Mesendoderm (in vitro differentiated cells): ENCODE data around the gene GJB6. TPM values are rescaled to one million over a fixed set of nuclear protein-coding genes. Genes with fewer than 3 reads are reported as not detected.
"Not testable (repeated sequence)": the region's sequence is repeated elsewhere in the genome, so short reads cannot be mapped to it uniquely, and the experiment has no call there.

Experiments used
- DNase-seq: peaks from one replicate; pipeline ENCODE4 v3.0.0; 2013
- H2AK5ac ChIP-seq: 2 replicates; pipeline ENCODE4 v1.6.1; 2013; ENCODE audit warnings: low read length, inconsistent platforms
- H2BK120ac ChIP-seq: 2 replicates; pipeline ENCODE4 v1.6.1; 2013; ENCODE audit warnings: low read depth, mild to moderate bottlenecking, low read length, moderate library complexity, mixed read lengths
- H2BK15ac ChIP-seq: replicated peaks from 2 replicates; pipeline ENCODE4 v1.6.1; 2013; ENCODE audit warnings: low read depth, mild to moderate bottlenecking, moderate library complexity
- H2BK5ac ChIP-seq: 2 replicates; pipeline ENCODE4 v1.6.1; 2013; ENCODE audit warnings: low read length, inconsistent platforms
- H3K18ac ChIP-seq: 2 replicates; pipeline ENCODE4 v1.6.1; 2013; ENCODE audit warnings: mild to moderate bottlenecking, low read length, mixed read lengths
- H3K23ac ChIP-seq: one replicate; pipeline ENCODE4 v1.6.1; 2013; ENCODE audit warnings: low read length
- H3K27ac ChIP-seq: 2 replicates; pipeline ENCODE4 v1.5.1; 2013; ENCODE audit warnings: low read depth, mild to moderate bottlenecking, inconsistent platforms, low read length, moderate library complexity
- H3K27me3 ChIP-seq: 2 replicates; pipeline ENCODE4 v1.6.1; 2013; ENCODE audit warnings: low read length, control low read depth, mild to moderate bottlenecking, inconsistent platforms; ENCODE audit not compliant: insufficient read depth, poor library complexity
- H3K36me3 ChIP-seq: 2 replicates; pipeline ENCODE4 v1.6.1; 2013; ENCODE audit warnings: low read length, inconsistent platforms; ENCODE audit not compliant: control insufficient read depth, insufficient read depth
- H3K4ac ChIP-seq: one replicate; pipeline ENCODE4 v1.6.1; 2013; ENCODE audit warnings: low read depth, mild to moderate bottlenecking, low read length, moderate library complexity
- H3K4me1 ChIP-seq: 2 replicates; pipeline ENCODE4 v1.6.1; 2013; ENCODE audit warnings: low read depth, low read length, inconsistent platforms; ENCODE audit not compliant: control insufficient read depth
- H3K4me2 ChIP-seq: 2 replicates; pipeline ENCODE4 v1.6.1; 2013; ENCODE audit warnings: low read length
- H3K4me3 ChIP-seq: 2 replicates; pipeline ENCODE4 v1.5.1; 2013; ENCODE audit warnings: mild to moderate bottlenecking, low read length
- H3K56ac ChIP-seq: one replicate; pipeline ENCODE4 v1.6.1; 2013; ENCODE audit warnings: low read length
- H3K79me1 ChIP-seq: 2 replicates; pipeline ENCODE4 v1.6.1; 2013; ENCODE audit warnings: low read length, inconsistent platforms
- H3K79me2 ChIP-seq: 2 replicates; pipeline ENCODE4 v1.6.1; 2013; ENCODE audit warnings: mild to moderate bottlenecking, low read length; ENCODE audit not compliant: control insufficient read depth, insufficient read depth
- H3K9ac ChIP-seq: 2 replicates; pipeline ENCODE4 v1.6.1; 2013; ENCODE audit warnings: low read length, inconsistent platforms
- H4K5ac ChIP-seq: one replicate; pipeline ENCODE4 v1.6.1; 2013; ENCODE audit warnings: low read length
- H4K8ac ChIP-seq: one replicate; pipeline ENCODE4 v1.6.1; 2013; ENCODE audit warnings: low read depth, mild to moderate bottlenecking, control low read depth, low read length, moderate library complexity
- WGBS: extraction: QIAGEN DNeasy Blood & Tissue Kit; methylation state at CpG from one replicate; pipeline ENCODE4 v1.1.7; 2013; ENCODE audit warnings: low lambda C conversion rate, missing lambda C conversion rate; ENCODE audit not compliant: insufficient coverage; ENCODE audit errors: extremely low coverage; 5-methylcytosine and 5-hydroxymethylcytosine counted together
- polyA plus RNA-seq, 2 experiments: library from polyadenylated mRNA; stranded (reverse); fragments of 200-250 nt; gene quantifications; one replicate each; pipeline ENCODE4 v1.2.3, GENCODE V29; 2013

Gene GJB6
- 0.07 TPM for polyA plus RNA-seq (2013, experiment 1 of 2)
- polyA plus RNA-seq (2013, experiment 2 of 2) = 0.08 TPM

DNA sequence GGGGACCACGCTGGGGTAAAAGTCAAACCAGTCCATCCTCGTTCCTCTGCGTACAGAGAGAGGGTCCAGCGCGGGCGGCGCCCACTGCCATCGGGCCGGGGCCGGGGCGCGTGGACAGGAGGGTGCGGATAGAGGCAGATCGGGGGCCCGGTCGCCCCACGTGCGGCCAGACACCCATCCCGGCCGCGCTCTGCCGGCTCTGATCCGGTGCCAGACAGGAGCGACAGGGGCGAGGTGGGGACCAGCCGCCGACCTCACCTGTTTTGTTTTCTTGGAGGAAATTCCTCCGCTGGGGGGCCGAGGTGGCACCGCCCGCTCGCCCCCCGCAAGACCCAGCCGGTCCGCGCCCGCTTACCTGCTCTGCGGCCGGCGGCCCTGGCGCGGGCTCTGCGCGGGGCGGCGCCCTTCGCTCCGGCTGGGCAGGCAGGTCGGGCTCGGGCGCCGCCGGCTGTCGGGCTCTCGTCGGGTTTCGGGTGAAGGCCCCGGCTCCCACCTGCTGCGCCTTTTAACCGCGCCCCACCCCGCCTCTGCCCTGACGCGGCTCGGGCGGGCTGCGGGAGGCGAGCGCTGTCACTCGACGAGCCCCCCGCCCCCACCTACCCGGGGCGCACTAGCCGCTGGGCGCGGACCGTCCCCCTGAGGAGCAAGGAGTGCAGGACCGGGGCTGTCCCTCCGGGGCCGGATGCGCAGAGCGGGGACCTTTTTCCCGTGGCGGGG, at the start of gene GJB6:
Gene GJB6, minus strand, starts transcription at position 481 of the 717 bp plus-strand sequence. CDS start 8,839 bp downstream, outside the sequence.
- no peaks in the 10 kb centered on the region for H3K79me1 ChIP-seq
- H2BK5ac ChIP-seq = no peak within 1 kb of the TSS
- H3K56ac ChIP-seq = no peak within 1 kb of the TSS
- no peak within 1 kb of the TSS for H2AK5ac ChIP-seq
- no peak within 1 kb of the TSS for H4K5ac ChIP-seq
- H3K9ac ChIP-seq = no peak within 1 kb of the TSS
- H3K4me1 ChIP-seq = peaks cover 3% of the 10 kb centered on the region
- H4K8ac ChIP-seq = no peak within 1 kb of the TSS
- DNase-seq = peak; percentile 32
- no CpG with 5 or more reads among the region's 85 CpGs for WGBS
- H3K79me2 ChIP-seq = no peaks in the 10 kb centered on the region
- no peak within 1 kb of the TSS for H3K4me3 ChIP-seq
- no peak within 1 kb of the TSS for H3K23ac ChIP-seq
- peaks cover 33% of the 10 kb centered on the region for H3K27me3 ChIP-seq
- H3K18ac ChIP-seq = no peak within 1 kb of the TSS
- H3K4me2 ChIP-seq = peak within 1 kb of the TSS; percentile 43
- H3K27ac ChIP-seq = no peak within 1 kb of the TSS
- H3K4ac ChIP-seq = no peak within 1 kb of the TSS
- no peaks in the 10 kb centered on the region for H3K36me3 ChIP-seq
- H2BK120ac ChIP-seq = no peak within 1 kb of the TSS
- H2BK15ac ChIP-seq = no peak within 1 kb of the TSS

DNA sequence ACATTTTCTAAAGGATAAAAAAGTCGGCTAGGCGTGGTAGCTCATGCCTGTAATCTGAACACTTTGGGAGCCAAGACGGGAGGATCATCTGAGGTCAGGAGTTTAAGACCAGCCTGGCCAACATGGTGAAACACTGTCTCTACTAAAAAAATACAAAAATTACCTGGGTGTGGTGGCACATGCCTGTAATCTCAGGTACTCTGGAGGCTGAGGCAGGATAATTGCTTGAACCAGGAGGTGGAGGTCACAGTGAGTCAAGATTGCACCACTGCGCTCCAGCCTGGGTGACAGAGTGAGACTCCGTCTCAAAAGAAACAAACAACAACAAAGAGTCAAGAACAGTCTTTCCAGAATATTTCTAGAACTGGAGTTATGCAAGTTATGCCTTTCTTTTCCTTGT, 44.8 kb upstream of the GJB6 start:
- not testable (repeated sequence) for H2AK5ac ChIP-seq, H3K4me1 ChIP-seq, H3K4me3 ChIP-seq, H3K27me3 ChIP-seq, H3K36me3 ChIP-seq, H3K4me2 ChIP-seq, H3K4ac ChIP-seq, DNase-seq, H3K18ac ChIP-seq, H2BK5ac ChIP-seq, H3K56ac ChIP-seq, H3K27ac ChIP-seq, H2BK120ac ChIP-seq, H3K9ac ChIP-seq, H3K23ac ChIP-seq, H4K8ac ChIP-seq, H3K79me2 ChIP-seq, H3K79me1 ChIP-seq, H2BK15ac ChIP-seq, H4K5ac ChIP-seq
- WGBS = no CpG with 5 or more reads among the region's 5 CpGs

DNA sequence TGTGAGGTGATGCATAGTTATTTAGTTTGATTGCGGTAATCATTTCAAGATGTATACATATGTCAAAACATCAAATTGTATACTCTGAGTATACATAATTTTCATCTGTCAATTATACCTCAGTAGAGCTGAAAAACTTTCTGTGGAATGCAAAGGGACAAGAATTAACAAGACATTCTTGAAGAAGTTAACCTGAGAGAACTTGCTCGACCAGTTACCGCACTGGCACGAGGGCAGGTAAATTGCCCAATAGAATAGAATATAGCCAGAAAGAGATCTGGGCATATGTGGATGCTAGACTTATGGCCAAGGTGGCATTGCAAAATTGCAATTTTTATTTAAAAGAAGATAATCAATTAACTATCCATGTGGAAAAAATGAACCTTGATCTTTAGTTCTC, 42.3 kb upstream of the GJB6 start:
- H2BK120ac ChIP-seq = no peak overlapping the region
- no peak overlapping the region for H3K56ac ChIP-seq
- no peak overlapping the region for H4K5ac ChIP-seq
- H3K9ac ChIP-seq = no peak overlapping the region
- DNase-seq = no peak
- H3K36me3 ChIP-seq = no peaks in the 10 kb centered on the region
- H3K27me3 ChIP-seq = no peaks in the 10 kb centered on the region
- no peak overlapping the region for H3K27ac ChIP-seq
- H3K4me1 ChIP-seq = no peaks in the 10 kb centered on the region
- no CpG with 5 or more reads among the region's 4 CpGs for WGBS
- no peaks in the 10 kb centered on the region for H3K79me2 ChIP-seq
- H3K4me3 ChIP-seq = no peak overlapping the region
- no peak overlapping the region for H2AK5ac ChIP-seq
- H4K8ac ChIP-seq = no peak overlapping the region
- H3K23ac ChIP-seq = no peak overlapping the region
- no peak overlapping the region for H2BK5ac ChIP-seq
- no peak overlapping the region for H3K4ac ChIP-seq
- H3K79me1 ChIP-seq = no peaks in the 10 kb centered on the region
- no peak overlapping the region for H3K4me2 ChIP-seq
- H2BK15ac ChIP-seq = no peak overlapping the region
- no peak overlapping the region for H3K18ac ChIP-seq

DNA sequence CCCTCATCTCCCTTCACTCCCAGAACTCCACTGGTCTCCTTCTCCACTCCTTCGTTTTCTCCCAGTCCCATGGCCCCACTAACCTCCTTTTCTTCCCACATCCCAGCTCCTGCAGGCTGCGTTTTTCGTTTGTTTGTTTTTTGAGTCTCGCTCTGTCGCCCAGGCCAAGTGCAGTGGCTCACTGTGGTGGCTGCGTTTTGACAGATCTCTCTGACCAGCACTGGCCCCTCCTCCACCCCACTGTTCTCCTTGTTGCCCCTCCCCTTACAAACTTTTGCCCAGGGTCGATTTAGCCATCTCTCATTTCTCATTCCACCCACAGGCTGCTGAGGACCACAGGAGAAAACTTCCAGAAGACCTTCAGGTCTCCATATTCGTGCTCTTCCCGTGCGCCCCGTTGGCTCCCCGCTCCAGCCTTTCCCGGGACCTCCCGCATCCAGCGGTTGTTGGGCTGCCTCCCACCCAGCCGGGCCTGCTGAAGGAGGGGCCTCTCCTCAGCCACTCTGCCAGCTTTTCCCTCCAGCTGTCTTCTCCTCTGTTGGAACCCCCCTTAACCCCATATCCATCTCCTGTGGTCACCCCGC, 40.6 kb upstream of the GJB6 start:
- H3K9ac ChIP-seq = no peak overlapping the region
- H2AK5ac ChIP-seq = no peak overlapping the region
- no peak overlapping the region for H3K18ac ChIP-seq
- WGBS = no CpG with 5 or more reads among the region's 17 CpGs
- DNase-seq = no peak
- H3K4me1 ChIP-seq = no peaks in the 10 kb centered on the region
- no peak overlapping the region for H3K4me2 ChIP-seq
- no peaks in the 10 kb centered on the region for H3K79me1 ChIP-seq
- no peak overlapping the region for H2BK120ac ChIP-seq
- no peak overlapping the region for H3K56ac ChIP-seq
- no peak overlapping the region for H3K4ac ChIP-seq
- H3K27ac ChIP-seq = no peak overlapping the region
- H3K79me2 ChIP-seq = no peaks in the 10 kb centered on the region
- no peak overlapping the region for H3K23ac ChIP-seq
- no peak overlapping the region for H3K4me3 ChIP-seq
- no peak overlapping the region for H2BK5ac ChIP-seq
- H3K36me3 ChIP-seq = no peaks in the 10 kb centered on the region
- no peak overlapping the region for H4K8ac ChIP-seq
- H2BK15ac ChIP-seq = no peak overlapping the region
- H4K5ac ChIP-seq = no peak overlapping the region
- no peaks in the 10 kb centered on the region for H3K27me3 ChIP-seq

DNA sequence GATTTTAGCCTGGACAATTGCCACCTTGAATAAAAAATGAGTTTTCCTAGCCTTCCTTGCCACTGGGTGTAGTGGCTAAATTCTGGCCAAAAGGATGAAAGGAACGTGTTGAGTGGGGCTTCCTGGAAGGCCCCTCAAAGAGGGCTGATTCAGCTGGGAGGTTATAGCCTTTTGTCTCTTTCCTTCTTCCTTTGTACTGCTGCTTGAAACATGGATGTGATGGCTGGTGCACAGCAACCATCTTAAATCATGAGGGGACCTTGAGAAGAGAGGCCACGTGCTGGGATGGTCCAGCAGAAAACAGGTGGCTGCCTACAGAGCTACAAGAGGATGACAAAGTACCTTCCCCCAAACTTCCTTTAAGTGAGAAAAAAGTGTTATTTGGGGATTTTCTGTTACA, 40.0 kb upstream of the GJB6 start:
- no peak overlapping the region for H3K4me2 ChIP-seq
- H3K18ac ChIP-seq = no peak overlapping the region
- H3K4ac ChIP-seq = no peak overlapping the region
- no peak overlapping the region for H3K4me3 ChIP-seq
- H3K23ac ChIP-seq = no peak overlapping the region
- no peak overlapping the region for H2BK5ac ChIP-seq
- no peak overlapping the region for H2BK120ac ChIP-seq
- no peak overlapping the region for H2BK15ac ChIP-seq
- no peaks in the 10 kb centered on the region for H3K4me1 ChIP-seq
- H3K56ac ChIP-seq = no peak overlapping the region
- no peaks in the 10 kb centered on the region for H3K27me3 ChIP-seq
- no peaks in the 10 kb centered on the region for H3K79me2 ChIP-seq
- H3K9ac ChIP-seq = no peak overlapping the region
- no peaks in the 10 kb centered on the region for H3K79me1 ChIP-seq
- WGBS = no CpG with 5 or more reads among the region's 2 CpGs
- H4K8ac ChIP-seq = no peak overlapping the region
- no peak overlapping the region for H2AK5ac ChIP-seq
- no peaks in the 10 kb centered on the region for H3K36me3 ChIP-seq
- no peak overlapping the region for H4K5ac ChIP-seq
- H3K27ac ChIP-seq = no peak overlapping the region
- DNase-seq = no peak
